Measurements from ENCODE around the gene NOC2L.
"Not testable (repeated sequence)": the region's sequence is repeated elsewhere in the genome, so short reads cannot be mapped to it uniquely, and the experiment has no call there.

The NOC2L gene

GRCh38 chr1:993379-993995, 34.4 kb upstream of the NOC2L start:
- no peak for ATAC-seq

- ATAC-seq, result peak in 1 of 2 donors; percentile 48
Observed at GRCh38 chr1:992362-992761, 33.3 kb upstream of the NOC2L start.

GRCh38 chr1:991895-992294, 32.8 kb upstream of the NOC2L start:
- ATAC-seq, result no peak

- not testable (repeated sequence) for ATAC-seq
Observed at GRCh38 chr1:991275-991674, 32.2 kb upstream of the NOC2L start.

GRCh38 chr1:988061-988460, 29.0 kb upstream of the NOC2L start:
- not testable (repeated sequence) for ATAC-seq

- no peak for ATAC-seq
Observed at GRCh38 chr1:985126-985525, 26.1 kb upstream of the NOC2L start.

GRCh38 chr1:984476-984814, 25.4 kb upstream of the NOC2L start:
- no peak for ATAC-seq

- ATAC-seq, result peak; percentile 65 to 71
Observed at GRCh38 chr1:983798-984475, 24.9 kb upstream of the NOC2L start.

- ATAC-seq, result no peak
Observed at GRCh38 chr1:982765-983436, 23.8 kb upstream of the NOC2L start.

- ATAC-seq, result no peak
Observed at GRCh38 chr1:981955-982558, 23.0 kb upstream of the NOC2L start, which contains the start of gene PERM1. Gene PERM1 (minus strand): TSS chr1:982093. CDS start chr1:981029, 1,064 bp downstream.

- no peak for ATAC-seq
Observed at GRCh38 chr1:981491-981954, 22.5 kb upstream of the NOC2L start.

GRCh38 chr1:980602-981395, 21.7 kb upstream of the NOC2L start:
- no peak for ATAC-seq

- no peak for ATAC-seq
Observed at GRCh38 chr1:980137-980571, 21.1 kb upstream of the NOC2L start.

GRCh38 chr1:979744-980072, 20.7 kb upstream of the NOC2L start:
- no peak for ATAC-seq

- no peak for ATAC-seq
Observed at GRCh38 chr1:978835-979743, 20.0 kb upstream of the NOC2L start.

- ATAC-seq, result no peak
Observed at GRCh38 chr1:978069-978834, 19.2 kb upstream of the NOC2L start.

- ATAC-seq, result not testable (repeated sequence)
Observed at GRCh38 chr1:976791-977190, 17.7 kb upstream of the NOC2L start.

- peak; percentile 80 to 84 for ATAC-seq
Observed at GRCh38 chr1:975896-976683, 17.0 kb upstream of the NOC2L start.

GRCh38 chr1:975365-975764, 16.3 kb upstream of the NOC2L start:
- ATAC-seq, result no peak
